HFF-Myc (cell line): ENCODE measurements around the gene BRPF3.

Experiments
- DNase-seq: peaks from one replicate; pipeline ENCODE4 v3.0.0-alpha.2; 2011; ENCODE audit warnings: low read depth; ENCODE audit errors: extremely low read depth
- H3K4me3 ChIP-seq: replicated peaks from 2 replicates; pipeline ENCODE4 v1.5.1; 2011; ENCODE audit warnings: low read depth, mild to moderate bottlenecking, control low read depth, low read length
- CTCF ChIP-seq: IDR thresholded peaks from 2 replicates; pipeline ENCODE4 v1.5.1; 2012; ENCODE audit warnings: mild to moderate bottlenecking, low read depth, low read length, control low read depth; ENCODE audit errors: missing control alignments

Gene BRPF3

GRCh38 chr6:36249536-36249935 is 53.0 kb downstream of the BRPF3 start:
- DNase-seq, result no peak
- no peak overlapping the region for H3K4me3 ChIP-seq
- no peak for TF ChIP-seq CTCF

- H3K4me3 ChIP-seq, result no peak overlapping the region
- no peak for TF ChIP-seq CTCF
- no peak for DNase-seq
Measured at GRCh38 chr6:36252005-36252404, 55.5 kb downstream of the BRPF3 start.

- no peak overlapping the region for H3K4me3 ChIP-seq
- no peak for DNase-seq
- TF ChIP-seq CTCF, result no peak
Measured at GRCh38 chr6:36263390-36264000, 67.0 kb downstream of the BRPF3 start.

- H3K4me3 ChIP-seq, result no peak overlapping the region
- no peak for DNase-seq
- TF ChIP-seq CTCF, result no peak
Measured at GRCh38 chr6:36265744-36266143, 69.2 kb downstream of the BRPF3 start.

- DNase-seq, result no peak
- TF ChIP-seq CTCF, result no peak
- H3K4me3 ChIP-seq, result no peak overlapping the region
Measured at GRCh38 chr6:36266913-36267644, 70.5 kb downstream of the BRPF3 start.

GRCh38 chr6:36267731-36268477 is 71.4 kb downstream of the BRPF3 start:
- no peak overlapping the region for H3K4me3 ChIP-seq
- TF ChIP-seq CTCF, result no peak
- no peak for DNase-seq
